ENCODE data around the gene MEF2B.

GRCh38 chr19:19122902-19123301, 47.2 kb downstream of the MEF2B start:
- TF ChIP-seq EZH2 (IDR thresholded peaks at IDR 0.05; ENCODE audit: low read depth, unreplicated experiment) (no peak), REST (IDR thresholded peaks at IDR 0.05; ENCODE audit: unreplicated experiment) (no peak), STAT1 (IDR thresholded peaks at IDR 0.05; ENCODE audit: unreplicated experiment) (no peak), CTCF (conservative IDR thresholded peaks at IDR 0.05; ENCODE audit: low read depth in 2 of 2) (no peak), EZH2phosphoT487 (IDR thresholded peaks at IDR 0.05; ENCODE audit: unreplicated experiment) (no peak), CREB1 (CRISPR knock-in tag; IDR thresholded peaks at IDR 0.05; ENCODE audit: low read depth) (no peak), POLR2AphosphoS5 (IDR thresholded peaks at IDR 0.05; ENCODE audit: low read depth) (no peak), ZNF114 (CRISPR knock-in tag; IDR thresholded peaks at IDR 0.05) (no peak), ETS1 (IDR thresholded peaks at IDR 0.05) (no peak), JUNB (IDR thresholded peaks at IDR 0.05; ENCODE audit: unreplicated experiment) (no peak), NANOG (IDR thresholded peaks at IDR 0.05; ENCODE audit: borderline replicate concordance) (no peak)
